ENCODE measurements around the gene NKIRAS1.
A peak's percentile ranks its signal among the peaks of the same experiment; 100 is the strongest.
"Not testable (repeated sequence)": the region's sequence is repeated elsewhere in the genome, so short reads cannot be mapped to it uniquely, and the experiment has no call there.

The NKIRAS1 gene

DNA sequence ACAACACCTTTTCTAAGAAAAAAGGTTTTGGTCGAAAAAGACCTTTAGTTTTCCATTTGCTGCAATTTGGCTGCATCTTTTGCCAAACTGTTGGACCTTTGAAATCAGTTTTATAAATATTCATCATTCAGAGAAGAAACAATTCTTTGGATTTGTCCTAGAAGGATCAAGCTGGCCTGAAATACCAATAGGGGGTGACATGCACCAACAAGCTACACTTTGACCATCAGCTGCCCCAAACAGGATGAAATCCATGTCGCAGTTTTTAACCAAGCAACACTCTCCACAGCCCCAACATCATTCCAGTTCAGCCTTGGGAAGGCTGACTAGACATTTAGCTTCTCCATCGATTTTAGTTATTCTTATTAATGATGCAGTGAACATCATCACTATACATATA lies 9.9 kb upstream of the NKIRAS1 start:
- TF ChIP-seq, protein P1, sequence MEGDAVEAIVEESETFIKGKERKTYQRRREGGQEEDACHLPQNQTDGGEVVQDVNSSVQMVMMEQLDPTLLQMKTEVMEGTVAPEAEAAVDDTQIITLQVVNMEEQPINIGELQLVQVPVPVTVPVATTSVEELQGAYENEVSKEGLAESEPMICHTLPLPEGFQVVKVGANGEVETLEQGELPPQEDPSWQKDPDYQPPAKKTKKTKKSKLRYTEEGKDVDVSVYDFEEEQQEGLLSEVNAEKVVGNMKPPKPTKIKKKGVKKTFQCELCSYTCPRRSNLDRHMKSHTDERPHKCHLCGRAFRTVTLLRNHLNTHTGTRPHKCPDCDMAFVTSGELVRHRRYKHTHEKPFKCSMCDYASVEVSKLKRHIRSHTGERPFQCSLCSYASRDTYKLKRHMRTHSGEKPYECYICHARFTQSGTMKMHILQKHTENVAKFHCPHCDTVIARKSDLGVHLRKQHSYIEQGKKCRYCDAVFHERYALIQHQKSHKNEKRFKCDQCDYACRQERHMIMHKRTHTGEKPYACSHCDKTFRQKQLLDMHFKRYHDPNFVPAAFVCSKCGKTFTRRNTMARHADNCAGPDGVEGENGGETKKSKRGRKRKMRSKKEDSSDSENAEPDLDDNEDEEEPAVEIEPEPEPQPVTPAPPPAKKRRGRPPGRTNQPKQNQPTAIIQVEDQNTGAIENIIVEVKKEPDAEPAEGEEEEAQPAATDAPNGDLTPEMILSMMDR (IDR thresholded peaks at IDR 0.05; ENCODE audit: low read depth, low read length): 0 out of 2 replicates have a peak, but pooled peaks have one; percentile 13
- DNase-seq: no peak
- Histone ChIP-seq H3K27me3 (ENCODE audit: insufficient read depth, low read depth, severe bottlenecking) (no peaks in the 10 kb centered on the region), H3K36me3 (no peaks in the 10 kb centered on the region; the same call in 1 of the 2 replicates), H3K9me3 (ENCODE audit: severe bottlenecking) (no peaks in the 10 kb centered on the region), H3K4me3 (ENCODE audit: low read depth, low read length) (no peak overlapping the region), H3K27ac (no peak overlapping the region)

DNA sequence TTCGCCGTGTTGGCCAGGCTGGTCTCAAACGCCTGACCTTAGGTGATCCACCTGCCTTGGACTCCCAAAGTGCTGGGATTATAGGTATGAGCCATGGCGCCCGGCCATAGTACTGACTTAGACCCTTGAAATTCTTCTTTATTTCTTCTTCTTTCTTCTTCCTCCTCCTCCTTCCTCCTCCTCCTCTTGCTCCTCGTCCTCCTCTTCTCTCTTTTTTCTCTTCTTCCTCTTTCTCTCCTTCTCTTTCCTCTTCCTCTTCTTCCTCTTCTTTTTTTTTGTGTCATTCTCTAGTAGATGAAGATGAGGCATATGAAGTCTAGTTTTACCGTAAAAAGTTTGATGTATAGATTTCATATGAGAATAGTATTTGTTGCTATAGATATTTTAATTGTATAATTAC lies 9.5 kb upstream of the NKIRAS1 start:
- Histone ChIP-seq H3K27ac (no peak overlapping the region), H3K36me3 (peaks cover 1% of the 10 kb centered on the region), H3K27me3 (ENCODE audit: insufficient read depth, low read depth, severe bottlenecking) (no peaks in the 10 kb centered on the region)

GRCh38 chr3:23923786-23924185 lies 7.0 kb upstream of the NKIRAS1 start:
- peaks cover 26% of the 10 kb centered on the region for H3K36me3 ChIP-seq
- H3K9me3 ChIP-seq (ENCODE audit: severe bottlenecking): no peaks in the 10 kb centered on the region
- H3K4me3 ChIP-seq (ENCODE audit: low read depth, low read length): no peak overlapping the region
- no peaks in the 10 kb centered on the region for H3K27me3 ChIP-seq (ENCODE audit: insufficient read depth, low read depth, severe bottlenecking)
- H3K27ac ChIP-seq: no peak overlapping the region
- TF ChIP-seq, protein P1 (IDR thresholded peaks at IDR 0.05; ENCODE audit: low read depth, low read length): no peak
- DNase-seq: no peak

More for the DNA sequence above, 9.5 kb upstream of the NKIRAS1 start:
- no peak for DNase-seq
- TF ChIP-seq, protein P1 (IDR thresholded peaks at IDR 0.05; ENCODE audit: low read depth, low read length): no peak
- Histone ChIP-seq H3K9me3 (ENCODE audit: severe bottlenecking) (no peaks in the 10 kb centered on the region), H3K4me3 (ENCODE audit: low read depth, low read length) (no peak overlapping the region)

GRCh38 chr3:23921052-23921511 lies 4.3 kb upstream of the NKIRAS1 start:
- TF ChIP-seq, protein P1 (IDR thresholded peaks at IDR 0.05; ENCODE audit: low read depth, low read length): no peak
- Histone ChIP-seq H3K9me3 (ENCODE audit: severe bottlenecking) (no peaks in the 10 kb centered on the region), H3K27ac (no peak overlapping the region), H3K4me3 (ENCODE audit: low read depth, low read length) (no peak overlapping the region), H3K36me3 (peaks cover 47% of the 10 kb centered on the region), H3K27me3 (ENCODE audit: insufficient read depth, low read depth, severe bottlenecking) (no peaks in the 10 kb centered on the region)
- DNase-seq: no peak

DNA sequence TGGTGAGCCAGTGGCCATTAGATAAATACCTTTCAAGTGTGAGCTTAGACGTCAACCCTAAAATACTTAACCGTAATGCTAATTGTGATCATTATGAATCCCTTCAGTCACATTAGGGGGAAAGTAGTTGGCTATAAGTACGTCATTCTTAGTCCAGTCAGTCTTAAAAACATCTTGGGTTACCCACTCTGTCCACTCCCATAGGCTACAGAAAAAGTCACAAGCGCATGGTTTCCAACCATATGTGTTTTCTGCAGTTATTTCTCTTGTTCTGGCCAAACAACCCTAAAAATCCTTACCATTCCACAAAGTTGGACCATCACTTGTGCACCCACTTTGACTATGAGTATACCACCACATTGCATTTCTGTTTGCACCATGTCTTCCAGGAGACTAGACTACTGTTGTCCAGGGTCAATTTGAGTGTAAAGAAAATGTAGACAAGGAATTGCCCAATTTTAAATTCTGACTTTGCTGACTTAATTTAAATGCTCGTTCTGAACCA lies 3.4 kb upstream of the NKIRAS1 start:
- Histone ChIP-seq H3K36me3 (peaks cover 47% of the 10 kb centered on the region), H3K4me3 (ENCODE audit: low read depth, low read length) (no peak overlapping the region), H3K9me3 (ENCODE audit: severe bottlenecking) (no peaks in the 10 kb centered on the region), H3K27ac (no peak overlapping the region), H3K27me3 (ENCODE audit: insufficient read depth, low read depth, severe bottlenecking) (no peaks in the 10 kb centered on the region)
- TF ChIP-seq, protein P1 (IDR thresholded peaks at IDR 0.05; ENCODE audit: low read depth, low read length): no peak
- no peak for DNase-seq

DNA sequence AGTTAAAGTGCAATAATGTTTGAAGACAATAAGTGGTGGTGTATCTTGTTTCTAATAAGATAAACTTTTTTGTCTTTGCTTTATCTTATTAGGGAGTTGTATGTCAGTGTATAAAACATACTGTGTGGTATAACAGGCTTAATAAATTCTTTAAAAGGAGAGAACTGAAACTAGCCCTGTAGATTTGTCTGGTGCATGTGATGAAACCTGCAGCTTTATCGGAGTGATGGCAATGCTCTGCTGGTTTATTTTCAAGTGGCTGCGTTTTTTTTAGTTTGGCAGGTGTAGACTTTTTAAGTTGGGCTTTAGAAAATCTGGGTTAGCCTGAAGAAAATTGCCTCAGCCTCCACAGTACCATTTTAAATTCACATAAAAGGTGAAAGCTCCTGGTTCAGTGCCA lies 2.8 kb upstream of the NKIRAS1 start:
- Histone ChIP-seq H3K27me3 (ENCODE audit: insufficient read depth, low read depth, severe bottlenecking) (no peaks in the 10 kb centered on the region), H3K36me3 (peaks cover 51% of the 10 kb centered on the region), H3K9me3 (ENCODE audit: severe bottlenecking) (no peaks in the 10 kb centered on the region), H3K4me3 (ENCODE audit: low read depth, low read length) (no peak overlapping the region), H3K27ac (no peak overlapping the region)
- TF ChIP-seq, protein P1 (IDR thresholded peaks at IDR 0.05; ENCODE audit: low read depth, low read length): no peak
- no peak for DNase-seq

GRCh38 chr3:23918331-23918730 lies 1.5 kb upstream of the NKIRAS1 start:
- not testable (repeated sequence) for H3K27ac ChIP-seq; H3K9me3 ChIP-seq (ENCODE audit: severe bottlenecking); H3K27me3 ChIP-seq (ENCODE audit: insufficient read depth, low read depth, severe bottlenecking); DNase-seq
- peak overlapping the region; percentile 57 for H3K4me3 ChIP-seq (ENCODE audit: low read depth, low read length)
- peaks cover 51% of the 10 kb centered on the region for H3K36me3 ChIP-seq

DNA sequence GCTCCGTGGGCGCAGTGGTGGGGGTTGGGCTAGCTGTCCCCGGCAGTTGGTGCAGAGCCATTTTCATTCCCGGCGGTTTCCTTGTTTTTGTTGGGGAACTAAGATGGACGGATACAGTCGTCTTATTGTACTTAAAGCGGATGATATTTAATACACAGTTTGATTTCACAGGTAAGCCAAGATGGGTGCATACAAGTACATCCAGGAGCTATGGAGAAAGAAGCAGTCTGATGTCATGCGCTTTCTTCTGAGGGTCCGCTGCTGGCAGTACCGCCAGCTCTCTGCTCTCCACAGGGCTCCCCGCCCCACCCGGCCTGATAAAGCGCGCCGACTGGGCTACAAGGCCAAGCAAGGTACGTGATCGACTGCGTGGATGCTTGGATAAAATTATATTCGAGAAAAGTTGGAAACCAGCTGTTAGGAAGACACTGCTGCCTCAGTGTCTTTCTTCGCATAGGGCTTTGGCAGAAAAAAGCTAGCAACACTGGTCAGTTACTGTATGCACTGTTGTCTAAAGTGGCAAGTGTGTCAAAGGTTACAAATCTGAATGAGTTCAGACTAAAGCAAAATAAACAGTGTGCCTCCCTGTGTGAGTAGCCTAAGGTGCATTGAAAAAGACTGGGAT lies 1.0 kb upstream of the NKIRAS1 start:
- DNase-seq; H3K27me3 ChIP-seq (ENCODE audit: insufficient read depth, low read depth, severe bottlenecking); H3K9me3 ChIP-seq (ENCODE audit: severe bottlenecking): not testable (repeated sequence)
- peak overlapping the region; percentile 91 for H3K27ac ChIP-seq
- peak overlapping the region; percentile 57 for H3K4me3 ChIP-seq (ENCODE audit: low read depth, low read length)
- H3K36me3 ChIP-seq: peaks cover 51% of the 10 kb centered on the region

All from WERI-Rb-1 (cell line).